ENCODE results near the gene KLF12. TPM values are rescaled to one million over a fixed set of nuclear protein-coding genes. Genes with fewer than 3 reads are reported as not detected.

Gene KLF12
- total RNA-seq, 1 experiment from 2014 or later = 9.7 TPM

GRCh38 chr13:74101436-74101835 lies 32.8 kb downstream of the KLF12 start:
- no CpG with 5 or more reads among the region's 1 CpG for WGBS (ENCODE audit: extremely low coverage, insufficient read length, low lambda C conversion rate)
- Histone ChIP-seq H4K91ac (ENCODE audit: insufficient read length, low read depth, low read length) (no peak overlapping the region), H3K79me2 (ENCODE audit: insufficient read depth, low read length) (peaks cover 2% of the 10 kb centered on the region; the same call in 1 of the 2 replicates), H3K9me3 (ENCODE audit: control insufficient read depth, low read depth, low read length) (no peaks in the 10 kb centered on the region), H3K23ac (ENCODE audit: insufficient read length, low read depth, low read length) (no peak overlapping the region), H3K4me1 (ENCODE audit: insufficient read depth, low read length) (no peaks in the 10 kb centered on the region), H3K18ac (ENCODE audit: insufficient read length, low read depth, low read length) (no peak overlapping the region), H3K27me3 (ENCODE audit: insufficient read depth, low read length) (no peaks in the 10 kb centered on the region), H3K27ac (ENCODE audit: insufficient read length, low read depth, low read length) (no peak overlapping the region), H3K4me2 (ENCODE audit: insufficient read depth, insufficient read length, low read length) (no peak overlapping the region), H3K4ac (ENCODE audit: low read depth, low read length) (no peak overlapping the region), H2AK5ac (ENCODE audit: insufficient read length, low read length) (no peak overlapping the region), H4K20me1 (ENCODE audit: control insufficient read depth, insufficient read depth, insufficient read length) (no peaks in the 10 kb centered on the region), H2BK120ac (ENCODE audit: low read depth, low read length, poor library complexity, severe bottlenecking) (no peak overlapping the region), H2BK12ac (ENCODE audit: insufficient read length, low read depth, low read length) (no peak overlapping the region), H2BK15ac (ENCODE audit: low read depth, low read length) (no peak overlapping the region), H2BK5ac (ENCODE audit: insufficient read length, low read length) (no peak overlapping the region), H3K9ac (ENCODE audit: extremely low read depth, insufficient read length, low read length) (no peak overlapping the region), H3K79me1 (ENCODE audit: insufficient read depth, low read depth, low read length, poor library complexity, severe bottlenecking) (no peaks in the 10 kb centered on the region), H4K5ac (ENCODE audit: insufficient read length, low read depth, low read length) (no peak overlapping the region), H2AFZ (ENCODE audit: low read length) (no peak overlapping the region), H3T11ph (ENCODE audit: low read length) (no peak overlapping the region), H4K8ac (replicated peaks; ENCODE audit: insufficient read length, low read depth, low read length) (no peak overlapping the region), H2BK20ac (ENCODE audit: low read depth, low read length, poor library complexity, severe bottlenecking) (no peak overlapping the region), H3K14ac (ENCODE audit: insufficient read depth, low read length) (no peak overlapping the region), H3K56ac (ENCODE audit: insufficient read length, low read depth, low read length) (no peak overlapping the region), H3K23me2 (ENCODE audit: insufficient read length, low read depth, low read length, poor library complexity, severe bottlenecking) (no peaks in the 10 kb centered on the region)
- no peak for TF ChIP-seq CTCF (conservative IDR thresholded peaks at IDR 0.05)
- DNase-seq = no peak
- Mint-ChIP-seq H3K36me3 (ENCODE audit: insufficient read depth in 1 of 3, low read depth in 3 of 3) (peaks cover 9 to 14% (median 11%) of the 10 kb centered on the region in 3 experiments), H3K27me3 (ENCODE audit: low read depth) (no peaks in the 10 kb centered on the region), H3K4me3 (no peak overlapping the region), H3K27ac (no peak overlapping the region), H3K9me3 (peaks cover 10 to 16% of the 10 kb centered on the region in 2 experiments), H3K4me1 (no peaks in the 10 kb centered on the region)

All from H9 (cell line).